Vagina (tissue), 2 donors: ENCODE measurements around the gene CDX2.

Source experiments
- POLR2AphosphoS5 ChIP-seq, 2 donors: sonication (generic); formaldehyde crosslinking; IDR thresholded peaks; one replicate each; pipeline ENCODE4 v1.9.0; 2017; ENCODE audit warnings: antibody characterized with exemption in 2 of 2, mild to moderate bottlenecking in 2 of 2, low read depth in 1 of 2; ENCODE audit not compliant: insufficient read depth in 1 of 2
- TF ChIP-seq, protein P1 (sequence below), 3 experiments: fragments of 450-650 bp in 2 of 3; fragments of 200-600 bp in 1 of 3; sonication (generic) in 1 of 3; IDR thresholded peaks; one replicate each; pipeline ENCODE4 v1.5.1; 2017 to 2019; ENCODE audit warnings: antibody characterized with exemption in 3 of 3, mild to moderate bottlenecking in 2 of 3, moderate library complexity in 2 of 3

DNA sequence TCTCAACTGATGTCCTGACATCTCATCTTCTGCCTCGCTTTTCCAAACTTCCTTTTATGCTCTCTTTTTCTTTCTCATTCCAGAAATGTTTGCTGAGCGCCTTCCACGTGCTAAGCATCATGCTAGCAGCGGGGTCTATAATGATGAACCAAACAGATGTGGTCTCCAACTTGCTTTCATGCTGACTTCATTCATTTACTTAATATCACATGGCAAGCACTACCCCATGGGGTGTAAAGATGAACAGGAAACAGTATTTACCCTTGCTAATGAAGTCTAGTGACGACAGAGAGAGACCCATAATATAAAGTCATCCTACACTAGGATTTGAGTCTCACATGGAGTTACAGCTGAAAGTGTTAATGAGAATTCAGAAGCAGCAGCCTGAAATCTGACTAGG, 40.9 kb upstream of the CDX2 start:
- no peak for TF ChIP-seq POLR2AphosphoS5 (IDR thresholded peaks at IDR 0.05; ENCODE audit: insufficient read depth in 1 of 2, low read depth in 1 of 2)
- TF ChIP-seq, protein P1, sequence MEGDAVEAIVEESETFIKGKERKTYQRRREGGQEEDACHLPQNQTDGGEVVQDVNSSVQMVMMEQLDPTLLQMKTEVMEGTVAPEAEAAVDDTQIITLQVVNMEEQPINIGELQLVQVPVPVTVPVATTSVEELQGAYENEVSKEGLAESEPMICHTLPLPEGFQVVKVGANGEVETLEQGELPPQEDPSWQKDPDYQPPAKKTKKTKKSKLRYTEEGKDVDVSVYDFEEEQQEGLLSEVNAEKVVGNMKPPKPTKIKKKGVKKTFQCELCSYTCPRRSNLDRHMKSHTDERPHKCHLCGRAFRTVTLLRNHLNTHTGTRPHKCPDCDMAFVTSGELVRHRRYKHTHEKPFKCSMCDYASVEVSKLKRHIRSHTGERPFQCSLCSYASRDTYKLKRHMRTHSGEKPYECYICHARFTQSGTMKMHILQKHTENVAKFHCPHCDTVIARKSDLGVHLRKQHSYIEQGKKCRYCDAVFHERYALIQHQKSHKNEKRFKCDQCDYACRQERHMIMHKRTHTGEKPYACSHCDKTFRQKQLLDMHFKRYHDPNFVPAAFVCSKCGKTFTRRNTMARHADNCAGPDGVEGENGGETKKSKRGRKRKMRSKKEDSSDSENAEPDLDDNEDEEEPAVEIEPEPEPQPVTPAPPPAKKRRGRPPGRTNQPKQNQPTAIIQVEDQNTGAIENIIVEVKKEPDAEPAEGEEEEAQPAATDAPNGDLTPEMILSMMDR (IDR thresholded peaks at IDR 0.05): no peak
